ENCODE measurements around the gene NUAK2. TPM values are rescaled to one million over a fixed set of nuclear protein-coding genes. Genes with fewer than 3 reads are reported as not detected.

The NUAK2 gene
- total and polyA plus RNA-seq, 2 of the 8 experiments (the other 6 are each of a cell fraction or from before 2014, with no cell fraction given): 9.4 to 12.9 TPM

- TF ChIP-seq USF2 (IDR thresholded peaks at IDR 0.05; ENCODE audit: low read length): no peak
- no peak for TF ChIP-seq CHD2 (IDR thresholded peaks at IDR 0.05; ENCODE audit: low read length)
- TF ChIP-seq TEAD4 (IDR thresholded peaks at IDR 0.05; ENCODE audit: low read depth, low read length): no peak
- no peak for TF ChIP-seq KDM1A (IDR thresholded peaks at IDR 0.05; ENCODE audit: borderline replicate concordance, low read length)
These were observed 51.8 kb downstream of the NUAK2 start (continued) for GRCh38 chr1:205269711-205270110.
